Fibroblast of skin of left biceps (primary cell): ENCODE data around the gene HOGA1.
"Not testable (repeated sequence)": the region's sequence is repeated elsewhere in the genome, so short reads cannot be mapped to it uniquely, and the experiment has no call there.

Source experiments
- DNase-seq, 2 experiments: peaks; one replicate each; pipeline ENCODE4 v3.0.0-alpha.2; 2013; ENCODE audit warnings: low read depth in 2 of 2

HOGA1 gene

GRCh38 chr10:97554336-97554735, 29.9 kb upstream of the HOGA1 start:
- DNase-seq, result not testable (repeated sequence)

- not testable (repeated sequence) for DNase-seq
Observed at GRCh38 chr10:97555541-97555940, 28.6 kb upstream of the HOGA1 start.

- DNase-seq, result not testable (repeated sequence)
Observed at GRCh38 chr10:97560731-97561381, 23.3 kb upstream of the HOGA1 start.

GRCh38 chr10:97561386-97562077, 22.7 kb upstream of the HOGA1 start:
- DNase-seq, result not testable (repeated sequence)

GRCh38 chr10:97562329-97562728, 21.9 kb upstream of the HOGA1 start:
- not testable (repeated sequence) for DNase-seq

- no peak for DNase-seq
Observed at GRCh38 chr10:97563337-97563736, 20.9 kb upstream of the HOGA1 start.

GRCh38 chr10:97564776-97565175, 19.4 kb upstream of the HOGA1 start:
- DNase-seq, result no peak

GRCh38 chr10:97566336-97566996, 17.7 kb upstream of the HOGA1 start:
- no peak for DNase-seq

GRCh38 chr10:97567891-97568290, 16.3 kb upstream of the HOGA1 start:
- DNase-seq, result no peak

GRCh38 chr10:97570146-97570788, 13.9 kb upstream of the HOGA1 start:
- no peak for DNase-seq

- no peak for DNase-seq
Observed at GRCh38 chr10:97570789-97571471, 13.3 kb upstream of the HOGA1 start.

GRCh38 chr10:97571622-97572021, 12.6 kb upstream of the HOGA1 start:
- no peak for DNase-seq

GRCh38 chr10:97572214-97572989, 11.8 kb upstream of the HOGA1 start, which contains the start of gene ANKRD2:
ANKRD2 (plus strand) TSS chr10:97572779; CDS start chr10:97572789, 10 bp downstream.
- DNase-seq, result peak in 1 of 2 experiments; percentile 30

GRCh38 chr10:97573021-97573420, 11.2 kb upstream of the HOGA1 start:
- DNase-seq, result no peak

- DNase-seq, result no peak
Observed at GRCh38 chr10:97573672-97574071, 10.5 kb upstream of the HOGA1 start.

- DNase-seq, result no peak
Observed at GRCh38 chr10:97574374-97575126, 9.6 kb upstream of the HOGA1 start.

- DNase-seq, result no peak
Observed at GRCh38 chr10:97575127-97575668, 9.0 kb upstream of the HOGA1 start.

GRCh38 chr10:97576487-97576886, 7.7 kb upstream of the HOGA1 start:
- DNase-seq, result not testable (repeated sequence)

GRCh38 chr10:97577701-97578100, 6.5 kb upstream of the HOGA1 start:
- no peak for DNase-seq
